HG02759 (cell line): ENCODE measurements around the gene BATF.

ENCODE experiments used
- ATAC-seq: cut with Tn5 transposase; IDR thresholded peaks from one replicate; pipeline ENCODE4 v1.9.1; 2021; ENCODE audit warnings: mild to moderate bottlenecking, moderate library complexity; ENCODE audit not compliant: unreplicated experiment

The BATF gene

DNA sequence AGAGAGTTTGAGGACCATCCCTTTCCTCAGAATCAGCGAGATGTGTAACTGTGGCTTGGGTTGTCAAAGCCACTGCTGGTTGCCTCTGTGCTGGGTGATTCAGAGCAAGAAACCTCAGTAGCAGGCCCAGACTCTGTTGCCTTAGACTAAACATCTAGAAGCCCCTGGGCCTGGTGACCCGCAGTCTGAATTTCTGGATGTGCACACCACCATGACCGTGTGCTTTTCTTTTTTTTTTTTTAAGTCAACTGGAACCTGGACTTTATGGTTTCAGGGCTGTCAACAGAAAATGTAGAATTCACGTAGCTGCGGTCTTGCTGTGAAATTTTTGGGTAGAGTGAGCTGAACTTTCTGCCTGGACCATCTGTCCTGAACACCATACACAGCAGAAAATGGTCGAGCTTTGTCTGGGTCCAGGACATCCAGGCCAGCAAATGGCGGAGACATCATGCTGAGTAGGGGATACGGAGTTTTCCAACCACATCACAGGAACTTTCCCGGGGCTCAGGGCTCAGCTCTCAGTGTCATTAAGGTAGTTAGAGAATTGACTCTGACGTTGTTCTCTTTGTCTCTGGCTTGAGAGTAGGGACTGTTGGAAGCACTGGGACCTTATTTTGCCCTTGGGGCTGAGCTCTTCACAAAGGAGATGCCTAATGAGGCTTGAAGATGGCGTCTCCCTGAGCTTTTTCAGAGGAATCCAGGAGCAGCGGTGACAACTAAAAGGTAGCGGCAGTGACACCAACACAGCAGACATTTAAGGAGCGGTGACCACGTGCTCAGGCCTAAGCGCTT, 23.0 kb upstream of the BATF start:
- ATAC-seq: peak; percentile 82

- ATAC-seq: no peak
Measured at GRCh38 chr14:75501080-75501479, 21.2 kb upstream of the BATF start.

DNA sequence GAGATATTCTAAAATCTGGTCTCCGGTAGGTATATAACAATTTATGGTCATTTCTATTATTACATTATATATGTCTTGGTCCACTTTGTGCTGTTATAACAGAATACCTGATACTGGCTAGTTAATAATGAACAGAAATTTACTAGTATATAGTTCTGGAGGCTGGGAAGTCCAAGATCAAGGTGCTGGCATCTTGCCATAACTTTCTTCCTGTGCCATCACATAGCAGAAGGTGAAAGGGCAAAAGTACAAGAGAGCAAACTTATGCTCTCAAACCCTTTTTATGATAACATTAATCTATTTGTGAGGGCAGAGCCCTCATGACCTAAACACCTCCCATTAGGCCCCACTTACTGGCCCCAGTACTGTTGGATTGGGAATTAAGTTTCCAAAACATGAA, 17.9 kb upstream of the BATF start:
- no peak for ATAC-seq

- no peak for ATAC-seq
Measured at GRCh38 chr14:75506930-75507329, 15.3 kb upstream of the BATF start.

- no peak for ATAC-seq
Measured at GRCh38 chr14:75510547-75510946, 11.7 kb upstream of the BATF start.

DNA sequence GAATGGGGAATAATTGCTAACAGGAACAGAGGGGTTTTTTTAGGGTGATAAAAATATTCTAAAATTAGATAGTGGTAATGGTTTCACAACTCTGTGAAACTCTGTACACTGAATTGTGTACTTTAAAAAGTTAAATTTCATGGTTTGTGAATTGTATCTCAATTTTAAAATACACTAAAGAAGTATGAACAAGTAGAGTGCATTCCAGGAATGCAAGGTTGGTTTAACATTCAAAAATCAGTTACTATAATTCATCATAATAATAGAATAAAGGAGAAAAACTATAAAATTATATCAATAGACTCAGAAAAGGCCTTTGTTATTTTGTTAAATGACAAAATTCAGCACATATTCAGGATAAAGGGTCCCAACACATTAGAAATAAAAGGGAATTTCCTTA, 11.1 kb upstream of the BATF start:
- no peak for ATAC-seq

GRCh38 chr14:75513911-75514672, 8.2 kb upstream of the BATF start:
- ATAC-seq: peak; percentile 45

- ATAC-seq: peak; percentile 61
Measured at GRCh38 chr14:75514673-75515628, 7.3 kb upstream of the BATF start.

GRCh38 chr14:75515629-75515996, 6.7 kb upstream of the BATF start:
- peak; percentile 48 for ATAC-seq

GRCh38 chr14:75518625-75519024, 3.6 kb upstream of the BATF start:
- no peak for ATAC-seq

DNA sequence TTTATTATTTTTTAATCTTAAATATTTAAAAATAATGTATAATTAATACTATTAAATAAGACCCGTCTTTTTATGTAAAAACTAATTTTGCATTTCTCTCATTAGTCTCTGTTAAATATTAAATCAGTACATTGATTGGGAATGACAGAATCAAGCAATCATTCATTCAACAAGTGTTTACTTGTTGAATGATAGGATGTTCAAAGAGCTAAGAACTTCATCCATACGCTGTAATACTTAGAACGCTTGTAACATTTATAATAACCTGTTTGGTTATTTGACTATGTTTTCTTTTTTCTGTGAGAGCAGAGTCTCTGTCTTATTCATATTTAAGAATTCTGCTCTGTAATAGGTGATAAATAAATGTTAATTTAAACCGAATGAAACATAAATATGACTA, 2.9 kb upstream of the BATF start:
- no peak for ATAC-seq

- ATAC-seq: no peak
Measured at GRCh38 chr14:75519826-75520728, 2.2 kb upstream of the BATF start.

- ATAC-seq: no peak
Measured at GRCh38 chr14:75520852-75521251, 1.4 kb upstream of the BATF start.

- peak; percentile 14 for ATAC-seq
Measured at GRCh38 chr14:75521415-75522199, 662 bp upstream of the BATF start.

GRCh38 chr14:75522983-75523318, 682 bp downstream of the BATF start:
- ATAC-seq: no peak

- ATAC-seq: no peak
Measured at GRCh38 chr14:75523771-75524171, 1.5 kb downstream of the BATF start.

DNA sequence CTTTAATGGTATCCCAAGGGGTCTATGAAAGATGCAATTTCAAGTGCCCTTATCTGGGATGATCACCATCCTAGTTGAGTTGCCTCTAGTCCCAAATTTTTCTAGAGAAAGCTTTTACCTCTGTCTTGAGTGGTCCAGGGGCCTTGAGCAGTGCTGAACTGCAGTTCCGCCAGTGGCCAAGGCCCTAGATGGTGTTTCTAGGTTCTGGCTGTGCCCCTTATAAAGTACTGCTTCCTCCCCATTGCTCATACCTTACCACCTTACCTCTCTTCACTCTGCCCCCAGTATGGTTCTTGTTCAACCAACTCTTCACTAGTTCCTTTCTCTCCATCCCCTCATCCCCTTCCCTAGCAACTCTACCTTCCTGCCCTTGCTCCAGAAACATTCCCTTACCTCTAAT, 3.7 kb downstream of the BATF start:
- no peak for ATAC-seq

- ATAC-seq: no peak
Measured at GRCh38 chr14:75527449-75528163, 5.3 kb downstream of the BATF start.

- ATAC-seq: no peak
Measured at GRCh38 chr14:75531256-75531655, 9.0 kb downstream of the BATF start.
